HepG2 (cell line): ENCODE data around the gene DNAJC5. TPM values are rescaled to one million over a fixed set of nuclear protein-coding genes. Genes with fewer than 3 reads are reported as not detected.

ENCODE experiments used
- EED ChIP-seq: sonication (generic); formaldehyde crosslinking; IDR thresholded peaks from 2 replicates; pipeline ENCODE4 v1.5.0; 2020; ENCODE audit warnings: mild to moderate bottlenecking, missing genetic modification reagents
- NR3C1 ChIP-seq: sonication (generic); formaldehyde crosslinking; IDR thresholded peaks from 2 replicates; pipeline ENCODE4 v1.4.0; 2020; ENCODE audit warnings: missing genetic modification reagents
- TEAD3 ChIP-seq: optimal IDR thresholded peaks from 2 replicates; pipeline ENCODE3; 2016; ENCODE audit warnings: borderline replicate concordance
- ZFYVE20 ChIP-seq: sonication (generic); formaldehyde crosslinking; IDR thresholded peaks from 2 replicates; pipeline ENCODE4 v1.8.0; 2023; ENCODE audit warnings: low read depth, mild to moderate bottlenecking, moderate library complexity, missing genetic modification reagents, borderline replicate concordance
- ZNF235 ChIP-seq: sonication (generic); formaldehyde crosslinking; IDR thresholded peaks from 2 replicates; pipeline ENCODE4 v1.8.1; 2023; ENCODE audit warnings: mild to moderate bottlenecking, missing genetic modification reagents, borderline replicate concordance
- ZNF816 ChIP-seq: sonication (generic); formaldehyde crosslinking; IDR thresholded peaks from 2 replicates; pipeline ENCODE4 v1.8.0; 2022; ENCODE audit warnings: missing genetic modification reagents, mild to moderate bottlenecking, borderline replicate concordance
- polyA plus RNA-seq, 8 experiments: library from polyadenylated mRNA; depleted of rRNA in 3 of 8; stranded (reverse) in 7 of 8; unstranded in 1 of 8; fragments of >200 nt; fragmentation: Illumina TruSeq in 4 of 8; extraction: Trizol in 4 of 8; gene quantifications; 2 replicates each; pipeline versions ENCODE4 v1.2.1 to v1.2.3, GENCODE V29; 2011 to 2016; ENCODE audit warnings: low read depth in 4 of 8, missing spikeins in 1 of 8, mixed read lengths in 1 of 8; ENCODE audit not compliant: insufficient read depth in 1 of 8
- total RNA-seq, 5 experiments: library from RNA; depleted of rRNA; stranded (reverse); fragments of >200 nt; fragmentation: Illumina TruSeq; extraction: Trizol; gene quantifications; 2 replicates each; pipeline ENCODE4 v1.2.3, GENCODE V29; 2016; ENCODE audit warnings: low read depth in 1 of 5
- TF ChIP-seq, protein P1 (sequence below): sonication (generic); formaldehyde crosslinking; IDR thresholded peaks from 2 replicates; pipeline ENCODE4 v1.8.1; 2023; ENCODE audit warnings: mild to moderate bottlenecking, inconsistent platforms, moderate library complexity, missing genetic modification reagents, borderline replicate concordance
- TF ChIP-seq, protein P2 (sequence below): IDR thresholded peaks from 2 replicates; pipeline ENCODE4 v1.6.1; 2016; ENCODE audit warnings: missing biosample characterization, missing genetic modification reagents, low read depth
- TF ChIP-seq, protein P3 (sequence below): sonication (generic); formaldehyde crosslinking; IDR thresholded peaks from 2 replicates; pipeline ENCODE4 v1.4.0; 2020; ENCODE audit warnings: mild to moderate bottlenecking, missing genetic modification reagents, borderline replicate concordance
- TF ChIP-seq, protein P4 (sequence below), 2 experiments: sonication (generic) in 1 of 2; formaldehyde crosslinking in 1 of 2; IDR thresholded peaks; 2 replicates each; pipeline versions ENCODE4 v1.6.1 to v1.9.0; 2014 to 2022; ENCODE audit warnings: antibody characterized with exemption in 1 of 2, borderline replicate concordance in 1 of 2, inconsistent platforms in 1 of 2, low read depth in 1 of 2, missing genetic modification reagents in 1 of 2
- TF ChIP-seq, protein P5 (sequence below): sonication (generic); formaldehyde crosslinking; IDR thresholded peaks from 2 replicates; pipeline ENCODE4 v1.9.0; 2021; ENCODE audit warnings: missing genetic modification reagents, borderline replicate concordance
- TF ChIP-seq, protein P6 (sequence below): sonication (generic); formaldehyde crosslinking; IDR thresholded peaks from 2 replicates; pipeline ENCODE4 v1.5.0; 2020; ENCODE audit warnings: missing genetic modification reagents

Gene DNAJC5
- total and polyA plus RNA-seq, 2 of the 13 experiments (the other 11 are each of a cell fraction or from before 2014, with no cell fraction given): 42.8 to 64.5 TPM

DNA sequence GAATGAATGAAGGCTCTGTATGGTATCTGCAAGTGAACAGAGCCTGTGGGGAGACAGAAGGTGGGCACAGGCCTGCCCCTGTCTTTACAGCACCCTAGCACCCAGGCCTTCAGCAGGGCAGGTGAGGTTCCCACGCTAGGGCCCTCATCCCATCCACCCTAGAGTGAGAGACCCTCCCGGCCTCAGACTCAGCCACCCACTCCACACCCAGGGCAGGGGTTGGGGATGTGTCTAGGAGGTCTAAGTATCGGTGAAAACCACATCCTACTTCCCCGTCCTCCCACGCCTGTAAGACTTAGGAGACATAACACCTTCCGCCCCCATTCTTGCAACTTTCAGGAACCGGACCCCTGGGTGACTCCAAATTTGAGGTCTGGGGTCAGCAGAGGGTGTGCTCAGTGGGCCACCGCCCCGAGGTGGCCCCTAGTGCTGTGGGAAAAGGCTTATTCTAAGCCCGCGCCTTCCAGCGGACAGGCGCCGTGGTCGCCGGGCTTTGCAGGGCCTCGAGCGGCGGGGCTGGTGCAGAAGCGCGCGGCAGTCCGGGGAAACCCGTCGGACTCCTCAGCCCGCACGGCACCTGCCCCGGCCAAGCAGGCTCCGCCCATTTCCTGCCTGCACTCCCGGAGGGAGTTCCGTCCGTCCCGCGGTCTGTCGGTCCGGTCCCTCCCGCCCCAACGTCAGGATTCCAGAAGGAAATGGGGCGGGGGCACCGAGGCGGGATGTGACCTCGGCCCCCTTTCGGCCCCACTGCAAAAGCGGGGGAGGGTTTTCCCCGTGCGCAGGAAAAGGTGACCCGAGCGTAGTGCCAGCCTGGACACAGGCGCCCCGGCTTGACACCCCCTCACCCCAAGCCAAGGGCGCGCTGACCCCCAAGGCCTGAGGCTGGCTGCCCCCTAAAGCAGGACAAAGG, 83.6 kb downstream of the DNAJC5 start (continued):
- TF ChIP-seq, protein P1, sequence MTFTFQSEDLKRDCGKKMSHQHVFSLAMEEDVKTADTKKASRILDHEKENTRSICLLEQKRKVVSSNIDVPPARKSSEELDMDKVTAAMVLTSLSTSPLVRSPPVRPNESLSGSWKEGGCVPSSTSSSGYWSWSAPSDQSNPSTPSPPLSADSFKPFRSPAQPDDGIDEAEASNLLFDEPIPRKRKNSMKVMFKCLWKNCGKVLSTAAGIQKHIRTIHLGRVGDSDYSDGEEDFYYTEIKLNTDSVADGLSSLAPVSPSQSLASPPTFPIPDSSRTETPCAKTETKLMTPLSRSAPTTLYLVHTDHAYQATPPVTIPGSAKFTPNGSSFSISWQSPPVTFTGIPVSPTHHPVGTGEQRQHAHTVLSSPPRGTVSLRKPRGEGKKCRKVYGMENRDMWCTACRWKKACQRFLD: no peak
- no peak; the same call in 1 of the 2 replicates for TF ChIP-seq ZNF816 (CRISPR knock-in tag)
- TF ChIP-seq, protein P2, sequence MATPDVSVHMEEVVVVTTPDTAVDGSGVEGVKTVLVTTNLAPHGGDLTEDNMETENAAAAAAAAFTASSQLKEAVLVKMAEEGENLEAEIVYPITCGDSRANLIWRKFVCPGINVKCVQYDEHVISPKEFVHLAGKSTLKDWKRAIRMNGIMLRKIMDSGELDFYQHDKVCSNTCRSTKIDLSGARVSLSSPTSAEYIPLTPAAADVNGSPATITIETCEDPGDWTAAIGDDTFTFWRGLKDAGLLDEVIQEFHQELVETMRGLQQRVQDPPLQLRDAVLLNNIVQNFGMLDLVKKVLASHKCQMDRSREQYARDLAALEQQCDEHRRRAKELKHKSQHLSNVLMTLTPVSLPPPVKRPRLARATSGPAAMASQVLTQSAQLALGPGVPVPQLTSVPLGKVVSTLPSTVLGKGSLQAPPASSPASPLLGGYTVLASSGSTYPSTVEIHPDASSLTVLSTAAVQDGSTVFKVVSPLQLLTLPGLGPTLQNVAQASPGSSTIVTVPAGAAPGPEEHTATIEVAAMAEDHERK (CRISPR knock-in tag): no peak; the same call in 1 of the 2 replicates
- TF ChIP-seq TEAD3 (CRISPR knock-in tag): peak; percentile 76
- TF ChIP-seq, protein P3, sequence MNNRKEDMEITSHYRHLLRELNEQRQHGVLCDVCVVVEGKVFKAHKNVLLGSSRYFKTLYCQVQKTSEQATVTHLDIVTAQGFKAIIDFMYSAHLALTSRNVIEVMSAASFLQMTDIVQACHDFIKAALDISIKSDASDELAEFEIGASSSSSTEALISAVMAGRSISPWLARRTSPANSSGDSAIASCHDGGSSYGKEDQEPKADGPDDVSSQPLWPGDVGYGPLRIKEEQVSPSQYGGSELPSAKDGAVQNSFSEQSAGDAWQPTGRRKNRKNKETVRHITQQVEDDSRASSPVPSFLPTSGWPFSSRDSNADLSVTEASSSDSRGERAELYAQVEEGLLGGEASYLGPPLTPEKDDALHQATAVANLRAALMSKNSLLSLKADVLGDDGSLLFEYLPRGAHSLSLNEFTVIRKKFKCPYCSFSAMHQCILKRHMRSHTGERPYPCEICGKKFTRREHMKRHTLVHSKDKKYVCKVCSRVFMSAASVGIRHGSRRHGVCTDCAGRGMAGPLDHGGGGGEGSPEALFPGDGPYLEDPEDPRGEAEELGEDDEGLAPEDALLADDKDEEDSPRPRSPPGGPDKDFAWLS (CRISPR knock-in tag): no peak
- TF ChIP-seq EED: no peak
- TF ChIP-seq, protein P4, sequence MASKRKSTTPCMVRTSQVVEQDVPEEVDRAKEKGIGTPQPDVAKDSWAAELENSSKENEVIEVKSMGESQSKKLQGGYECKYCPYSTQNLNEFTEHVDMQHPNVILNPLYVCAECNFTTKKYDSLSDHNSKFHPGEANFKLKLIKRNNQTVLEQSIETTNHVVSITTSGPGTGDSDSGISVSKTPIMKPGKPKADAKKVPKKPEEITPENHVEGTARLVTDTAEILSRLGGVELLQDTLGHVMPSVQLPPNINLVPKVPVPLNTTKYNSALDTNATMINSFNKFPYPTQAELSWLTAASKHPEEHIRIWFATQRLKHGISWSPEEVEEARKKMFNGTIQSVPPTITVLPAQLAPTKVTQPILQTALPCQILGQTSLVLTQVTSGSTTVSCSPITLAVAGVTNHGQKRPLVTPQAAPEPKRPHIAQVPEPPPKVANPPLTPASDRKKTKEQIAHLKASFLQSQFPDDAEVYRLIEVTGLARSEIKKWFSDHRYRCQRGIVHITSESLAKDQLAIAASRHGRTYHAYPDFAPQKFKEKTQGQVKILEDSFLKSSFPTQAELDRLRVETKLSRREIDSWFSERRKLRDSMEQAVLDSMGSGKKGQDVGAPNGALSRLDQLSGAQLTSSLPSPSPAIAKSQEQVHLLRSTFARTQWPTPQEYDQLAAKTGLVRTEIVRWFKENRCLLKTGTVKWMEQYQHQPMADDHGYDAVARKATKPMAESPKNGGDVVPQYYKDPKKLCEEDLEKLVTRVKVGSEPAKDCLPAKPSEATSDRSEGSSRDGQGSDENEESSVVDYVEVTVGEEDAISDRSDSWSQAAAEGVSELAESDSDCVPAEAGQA (IDR thresholded peaks at IDR 0.05; ENCODE audit: low read depth): peak; percentile 63
- TF ChIP-seq, protein P4 (CRISPR knock-in tag; IDR thresholded peaks at IDR 0.05; ENCODE audit: borderline replicate concordance): 0 out of 2 replicates have a peak, but pooled peaks have one; percentile 22
- no peak for TF ChIP-seq NR3C1
- TF ChIP-seq, protein P5, sequence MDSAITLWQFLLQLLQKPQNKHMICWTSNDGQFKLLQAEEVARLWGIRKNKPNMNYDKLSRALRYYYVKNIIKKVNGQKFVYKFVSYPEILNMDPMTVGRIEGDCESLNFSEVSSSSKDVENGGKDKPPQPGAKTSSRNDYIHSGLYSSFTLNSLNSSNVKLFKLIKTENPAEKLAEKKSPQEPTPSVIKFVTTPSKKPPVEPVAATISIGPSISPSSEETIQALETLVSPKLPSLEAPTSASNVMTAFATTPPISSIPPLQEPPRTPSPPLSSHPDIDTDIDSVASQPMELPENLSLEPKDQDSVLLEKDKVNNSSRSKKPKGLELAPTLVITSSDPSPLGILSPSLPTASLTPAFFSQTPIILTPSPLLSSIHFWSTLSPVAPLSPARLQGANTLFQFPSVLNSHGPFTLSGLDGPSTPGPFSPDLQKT (CRISPR knock-in tag): 0 out of 2 replicates have a peak, but pooled peaks have one; percentile 46
- 0 out of 2 replicates have a peak, but pooled peaks have one; percentile 18 for TF ChIP-seq ZFYVE20 (CRISPR knock-in tag)
- TF ChIP-seq, protein P6, sequence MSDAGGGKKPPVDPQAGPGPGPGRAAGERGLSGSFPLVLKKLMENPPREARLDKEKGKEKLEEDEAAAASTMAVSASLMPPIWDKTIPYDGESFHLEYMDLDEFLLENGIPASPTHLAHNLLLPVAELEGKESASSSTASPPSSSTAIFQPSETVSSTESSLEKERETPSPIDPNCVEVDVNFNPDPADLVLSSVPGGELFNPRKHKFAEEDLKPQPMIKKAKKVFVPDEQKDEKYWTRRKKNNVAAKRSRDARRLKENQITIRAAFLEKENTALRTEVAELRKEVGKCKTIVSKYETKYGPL (CRISPR knock-in tag): peak; percentile 63; the same call in 1 of the 2 replicates
- TF ChIP-seq ZNF235 (CRISPR knock-in tag): peak; percentile 72; the same call in 1 of the 2 replicates
